ENCODE data around the gene COA6. TPM values are rescaled to one million over a fixed set of nuclear protein-coding genes. Genes with fewer than 3 reads are reported as not detected.
"Not testable (repeated sequence)": the region's sequence is repeated elsewhere in the genome, so short reads cannot be mapped to it uniquely, and the experiment has no call there.

COA6 gene
- total and polyA plus RNA-seq, 2 donors: 40.5 to 64.3 TPM

DNA sequence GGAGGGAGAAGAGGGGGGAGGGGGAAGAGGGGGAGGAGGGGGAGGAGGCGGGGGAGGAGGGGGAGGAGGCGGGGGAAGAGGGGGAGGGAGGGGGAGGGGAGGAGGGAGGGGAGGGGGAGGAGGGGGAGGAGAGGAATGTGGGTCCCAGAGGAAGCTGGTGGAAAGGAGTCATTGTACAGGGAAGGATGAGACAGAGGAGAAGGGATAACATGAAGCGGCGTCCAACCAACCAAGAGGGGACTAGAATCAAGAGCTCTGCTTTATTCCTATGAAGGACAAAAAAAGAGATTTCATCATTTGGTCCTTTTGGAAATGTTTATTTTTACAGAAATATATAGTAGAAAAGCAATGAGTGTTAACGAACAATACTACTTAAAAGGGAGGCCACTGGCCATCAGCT, 24.5 kb downstream of the COA6 start:
- H3K27me3 ChIP-seq (ENCODE audit: control insufficient read depth in 2 of 2, insufficient read depth in 1 of 2, low read length in 1 of 2): no peaks in the 10 kb centered on the region
- no peaks in the 10 kb centered on the region for H3K9me3 ChIP-seq (ENCODE audit: control insufficient read depth in 2 of 2, insufficient read depth in 1 of 2, low read length in 1 of 2)
- peaks cover 5 to 24% of the 10 kb centered on the region in 2 donors for H3K36me3 ChIP-seq (ENCODE audit: control insufficient read depth in 2 of 2, insufficient read depth in 2 of 2, low read length in 1 of 2)
- no peak overlapping the region for H3K4me3 ChIP-seq (ENCODE audit: low read length in 2 of 2)
- H3K27ac ChIP-seq (ENCODE audit: low read depth in 1 of 2, low read length in 1 of 2): no peak overlapping the region
- DNase-seq (ENCODE audit: low read depth in 6 of 9, low spot score in 9 of 9): no peak
- H3K4me1 ChIP-seq (ENCODE audit: control insufficient read depth in 2 of 2, insufficient read depth in 2 of 2, low read length in 2 of 2): peaks cover 0 to 4% of the 10 kb centered on the region in 2 donors
- WGBS: 64% methylated on average over 3 of the region's 5 CpGs

DNA sequence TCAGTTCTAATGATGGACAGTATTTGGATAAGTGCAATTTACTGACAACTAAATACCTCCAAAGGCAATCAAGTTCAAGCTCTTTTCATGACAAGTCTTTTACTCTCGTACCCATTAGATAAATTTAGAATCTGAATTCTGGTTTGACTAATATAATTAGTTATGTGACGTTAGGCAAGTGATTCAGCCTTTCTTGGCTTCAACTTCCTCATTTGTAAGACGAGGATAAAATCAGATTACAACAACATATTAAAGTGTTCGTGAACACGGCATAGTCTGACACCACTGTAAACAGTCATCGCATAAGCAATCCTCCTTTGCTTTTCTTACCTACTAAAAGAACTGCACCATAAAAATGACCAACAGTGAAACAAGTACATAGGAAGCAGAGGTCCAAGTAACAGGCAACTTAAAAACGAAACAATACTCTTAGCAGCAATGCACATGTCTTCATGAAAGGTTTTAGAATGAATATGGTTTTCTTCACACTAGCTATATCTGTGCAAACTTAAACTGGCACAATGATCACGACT, 25.7 kb downstream of the COA6 start:
- Histone ChIP-seq H3K27me3 (ENCODE audit: control insufficient read depth in 2 of 2, insufficient read depth in 1 of 2, low read length in 1 of 2) (no peaks in the 10 kb centered on the region), H3K27ac (ENCODE audit: low read depth in 1 of 2, low read length in 1 of 2) (no peak overlapping the region), H3K4me1 (ENCODE audit: control insufficient read depth in 2 of 2, insufficient read depth in 2 of 2, low read length in 2 of 2) (peaks cover 0 to 4% of the 10 kb centered on the region in 2 donors), H3K4me3 (ENCODE audit: low read length in 2 of 2) (no peak overlapping the region), H3K9me3 (ENCODE audit: control insufficient read depth in 2 of 2, insufficient read depth in 1 of 2, low read length in 1 of 2) (no peaks in the 10 kb centered on the region), H3K36me3 (ENCODE audit: control insufficient read depth in 2 of 2, insufficient read depth in 2 of 2, low read length in 1 of 2) (peaks cover 0 to 18% of the 10 kb centered on the region in 2 donors)
- peak in 1 of 9 donors; percentile 7 for DNase-seq (ENCODE audit: low read depth in 6 of 9, low spot score in 9 of 9)
- 27% methylated on average over 8 of the region's 8 CpGs for WGBS

DNA sequence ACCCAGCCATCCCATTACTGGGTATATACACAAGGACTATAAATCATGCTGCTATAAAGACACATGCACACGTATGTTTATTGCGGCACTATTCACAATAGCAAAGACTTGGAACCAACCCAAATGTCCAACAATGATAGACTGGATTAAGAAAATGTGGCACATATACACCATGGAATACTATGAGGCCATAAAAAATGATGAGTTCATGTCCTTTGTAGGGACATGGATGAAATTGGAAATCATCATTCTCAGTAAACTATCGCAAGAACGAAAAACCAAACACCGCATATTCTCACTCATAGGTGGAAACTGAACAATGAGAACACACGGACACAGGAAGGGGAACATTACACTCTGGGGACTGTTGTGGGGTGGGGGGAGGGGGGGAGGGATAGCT, 26.3 kb downstream of the COA6 start:
- not testable (repeated sequence) for H3K27me3 ChIP-seq (ENCODE audit: control insufficient read depth in 2 of 2, insufficient read depth in 1 of 2, low read length in 1 of 2); H3K27ac ChIP-seq (ENCODE audit: low read depth in 1 of 2, low read length in 1 of 2); H3K9me3 ChIP-seq (ENCODE audit: control insufficient read depth in 2 of 2, insufficient read depth in 1 of 2, low read length in 1 of 2); DNase-seq (ENCODE audit: low read depth in 6 of 9, low spot score in 9 of 9); H3K4me1 ChIP-seq (ENCODE audit: control insufficient read depth in 2 of 2, insufficient read depth in 2 of 2, low read length in 2 of 2); H3K4me3 ChIP-seq (ENCODE audit: low read length in 2 of 2)
- WGBS: 96% methylated on average over 6 of the region's 6 CpGs
- H3K36me3 ChIP-seq (ENCODE audit: control insufficient read depth in 2 of 2, insufficient read depth in 2 of 2, low read length in 1 of 2): peaks cover 0 to 14% of the 10 kb centered on the region in 2 donors

GRCh38 chr1:234400773-234401172, 27.5 kb downstream of the COA6 start:
- DNase-seq (ENCODE audit: low read depth in 6 of 9, low spot score in 9 of 9): peak in 4 of 9 donors; percentile 6 to 52 (median 14)
- Histone ChIP-seq H3K27ac (ENCODE audit: low read depth in 1 of 2, low read length in 1 of 2) (peak overlapping the region in 1 of 2 donors; percentile 32), H3K36me3 (ENCODE audit: control insufficient read depth in 2 of 2, insufficient read depth in 2 of 2, low read length in 1 of 2) (peaks cover 0 to 17% of the 10 kb centered on the region in 2 donors), H3K9me3 (ENCODE audit: control insufficient read depth in 2 of 2, insufficient read depth in 1 of 2, low read length in 1 of 2) (no peaks in the 10 kb centered on the region), H3K4me1 (ENCODE audit: control insufficient read depth in 2 of 2, insufficient read depth in 2 of 2, low read length in 2 of 2) (peaks cover 0 to 4% of the 10 kb centered on the region in 2 donors), H3K4me3 (ENCODE audit: low read length in 2 of 2) (no peak overlapping the region), H3K27me3 (ENCODE audit: control insufficient read depth in 2 of 2, insufficient read depth in 1 of 2, low read length in 1 of 2) (no peaks in the 10 kb centered on the region)

GRCh38 chr1:234401658-234402057, 28.4 kb downstream of the COA6 start:
- H3K9me3 ChIP-seq (ENCODE audit: control insufficient read depth in 2 of 2, insufficient read depth in 1 of 2, low read length in 1 of 2): no peaks in the 10 kb centered on the region
- H3K27ac ChIP-seq (ENCODE audit: low read depth in 1 of 2, low read length in 1 of 2): no peak overlapping the region

DNA sequence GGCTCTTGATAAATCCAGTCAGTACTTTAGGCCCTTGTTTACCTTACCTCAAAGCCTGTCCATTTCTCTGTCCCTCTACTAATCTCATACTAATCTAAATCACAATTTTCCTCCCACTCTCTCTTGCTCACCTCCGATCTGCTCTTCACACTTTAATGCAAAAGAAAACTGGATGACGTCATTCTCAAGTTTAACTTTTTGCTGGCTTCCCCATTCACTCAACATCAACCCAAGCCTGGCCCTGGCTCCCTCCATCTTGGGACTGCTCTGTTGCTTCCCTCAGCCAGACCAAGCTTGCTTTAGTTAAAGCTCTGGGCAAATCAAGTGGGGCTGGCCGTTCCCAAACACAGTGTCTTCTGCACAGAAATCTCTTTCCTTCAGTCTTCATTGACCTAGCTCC, 29.7 kb downstream of the COA6 start:
- Histone ChIP-seq H3K4me1 (ENCODE audit: control insufficient read depth in 2 of 2, insufficient read depth in 2 of 2, low read length in 2 of 2) (peaks cover 0 to 4% of the 10 kb centered on the region in 2 donors), H3K36me3 (ENCODE audit: control insufficient read depth in 2 of 2, insufficient read depth in 2 of 2, low read length in 1 of 2) (peaks cover 0 to 16% of the 10 kb centered on the region in 2 donors), H3K9me3 (ENCODE audit: control insufficient read depth in 2 of 2, insufficient read depth in 1 of 2, low read length in 1 of 2) (no peaks in the 10 kb centered on the region), H3K27me3 (ENCODE audit: control insufficient read depth in 2 of 2, insufficient read depth in 1 of 2, low read length in 1 of 2) (no peaks in the 10 kb centered on the region), H3K4me3 (ENCODE audit: low read length in 2 of 2) (no peak overlapping the region), H3K27ac (ENCODE audit: low read depth in 1 of 2, low read length in 1 of 2) (no peak overlapping the region)
- DNase-seq (ENCODE audit: low read depth in 6 of 9, low spot score in 9 of 9): no peak
- 95% methylated on average over 3 of the region's 3 CpGs for WGBS

More at GRCh38 chr1:234401658-234402057, 28.4 kb downstream of the COA6 start:
- WGBS: 98% methylated on average over 3 of the region's 3 CpGs
- peak in 1 of 9 donors; percentile 6 for DNase-seq (ENCODE audit: low read depth in 6 of 9, low spot score in 9 of 9)
- Histone ChIP-seq H3K4me3 (ENCODE audit: low read length in 2 of 2) (no peak overlapping the region), H3K27me3 (ENCODE audit: control insufficient read depth in 2 of 2, insufficient read depth in 1 of 2, low read length in 1 of 2) (no peaks in the 10 kb centered on the region), H3K4me1 (ENCODE audit: control insufficient read depth in 2 of 2, insufficient read depth in 2 of 2, low read length in 2 of 2) (peaks cover 0 to 4% of the 10 kb centered on the region in 2 donors), H3K36me3 (ENCODE audit: control insufficient read depth in 2 of 2, insufficient read depth in 2 of 2, low read length in 1 of 2) (peaks cover 0 to 16% of the 10 kb centered on the region in 2 donors)

DNA sequence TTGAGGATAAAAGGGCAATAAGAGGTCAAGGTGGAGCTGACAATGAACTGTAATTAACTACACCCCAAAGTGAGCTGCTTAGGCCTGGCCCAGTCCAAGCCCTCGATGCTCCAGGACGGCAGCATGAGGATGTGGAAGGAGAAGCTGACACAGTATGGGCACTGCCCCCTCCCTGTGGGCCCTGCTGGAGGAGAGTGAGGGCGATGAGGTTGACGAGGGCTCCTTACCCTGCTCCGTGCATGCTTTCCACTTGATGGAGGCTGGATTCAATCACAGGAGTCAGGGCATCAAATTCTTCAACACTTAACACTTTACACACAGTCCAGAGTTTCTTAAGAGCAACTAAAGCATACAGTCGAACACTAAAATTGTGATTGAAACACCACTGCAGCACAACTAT, 32.4 kb downstream of the COA6 start:
- Histone ChIP-seq H3K4me1 (ENCODE audit: control insufficient read depth in 2 of 2, insufficient read depth in 2 of 2, low read length in 2 of 2) (peaks cover 0 to 4% of the 10 kb centered on the region in 2 donors), H3K27me3 (ENCODE audit: control insufficient read depth in 2 of 2, insufficient read depth in 1 of 2, low read length in 1 of 2) (no peaks in the 10 kb centered on the region), H3K27ac (ENCODE audit: low read depth in 1 of 2, low read length in 1 of 2) (peak overlapping the region in 1 of 2 donors; percentile 25), H3K9me3 (ENCODE audit: control insufficient read depth in 2 of 2, insufficient read depth in 1 of 2, low read length in 1 of 2) (no peaks in the 10 kb centered on the region), H3K36me3 (ENCODE audit: control insufficient read depth in 2 of 2, insufficient read depth in 2 of 2, low read length in 1 of 2) (peaks cover 0 to 14% of the 10 kb centered on the region in 2 donors), H3K4me3 (ENCODE audit: low read length in 2 of 2) (no peak overlapping the region)
- 96% methylated on average over 6 of the region's 6 CpGs for WGBS
- DNase-seq (ENCODE audit: low read depth in 6 of 9, low spot score in 9 of 9): no peak

DNA sequence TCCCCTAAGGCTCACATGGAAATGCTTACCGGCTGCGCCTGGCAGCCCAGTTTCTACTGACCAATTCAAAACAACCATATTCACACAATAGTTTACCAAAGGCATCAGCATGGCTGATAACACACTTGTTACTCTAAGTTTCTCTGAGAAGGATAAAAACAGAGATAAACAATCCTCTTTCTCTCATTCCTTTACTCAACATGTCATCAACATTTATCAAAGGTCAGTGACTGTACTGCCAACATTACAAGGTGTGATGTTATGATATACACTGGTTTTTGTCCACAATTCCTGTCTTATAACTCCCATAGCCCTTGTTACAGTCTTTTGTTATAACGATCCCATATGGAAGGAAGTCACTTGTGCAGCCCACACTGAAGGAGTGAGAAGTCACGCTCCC, 33.6 kb downstream of the COA6 start:
- no peak overlapping the region for H3K4me3 ChIP-seq (ENCODE audit: low read length in 2 of 2)
- H3K27ac ChIP-seq (ENCODE audit: low read depth in 1 of 2, low read length in 1 of 2): no peak overlapping the region
- H3K27me3 ChIP-seq (ENCODE audit: control insufficient read depth in 2 of 2, insufficient read depth in 1 of 2, low read length in 1 of 2): no peaks in the 10 kb centered on the region
- peaks cover 0 to 16% of the 10 kb centered on the region in 2 donors for H3K36me3 ChIP-seq (ENCODE audit: control insufficient read depth in 2 of 2, insufficient read depth in 2 of 2, low read length in 1 of 2)
- 97% methylated on average over 4 of the region's 4 CpGs for WGBS
- no peaks in the 10 kb centered on the region for H3K9me3 ChIP-seq (ENCODE audit: control insufficient read depth in 2 of 2, insufficient read depth in 1 of 2, low read length in 1 of 2)
- peaks cover 0 to under 1% of the 10 kb centered on the region in 2 donors for H3K4me1 ChIP-seq (ENCODE audit: control insufficient read depth in 2 of 2, insufficient read depth in 2 of 2, low read length in 2 of 2)
- no peak for DNase-seq (ENCODE audit: low read depth in 6 of 9, low spot score in 9 of 9)

DNA sequence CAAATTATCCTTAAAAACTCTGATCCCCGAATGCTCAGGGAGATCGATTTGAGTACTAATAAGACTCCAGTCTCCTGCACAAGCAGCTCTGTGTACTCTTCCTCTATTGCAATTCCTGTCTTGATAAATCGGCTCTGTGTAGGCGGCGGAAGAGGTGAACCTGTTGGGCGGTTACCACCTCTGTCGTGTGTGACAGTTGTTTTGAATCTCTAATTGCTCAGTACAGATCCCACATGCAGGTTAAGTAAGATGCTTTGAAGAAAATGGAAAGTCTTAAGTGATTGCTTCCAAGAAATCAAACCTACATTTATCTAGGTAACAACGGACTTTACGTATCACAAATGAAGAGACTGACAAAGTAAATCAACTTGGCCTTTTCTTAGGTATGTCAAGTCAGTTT, 35.5 kb downstream of the COA6 start:
- Histone ChIP-seq H3K9me3 (ENCODE audit: control insufficient read depth in 2 of 2, insufficient read depth in 1 of 2, low read length in 1 of 2) (no peaks in the 10 kb centered on the region), H3K4me1 (ENCODE audit: control insufficient read depth in 2 of 2, insufficient read depth in 2 of 2, low read length in 2 of 2) (no peaks in the 10 kb centered on the region), H3K27ac (ENCODE audit: low read depth in 1 of 2, low read length in 1 of 2) (no peak overlapping the region), H3K36me3 (ENCODE audit: control insufficient read depth in 2 of 2, insufficient read depth in 2 of 2, low read length in 1 of 2) (peaks cover 3 to 28% of the 10 kb centered on the region in 2 donors), H3K27me3 (ENCODE audit: control insufficient read depth in 2 of 2, insufficient read depth in 1 of 2, low read length in 1 of 2) (no peaks in the 10 kb centered on the region), H3K4me3 (ENCODE audit: low read length in 2 of 2) (no peak overlapping the region)
- 97% methylated on average over 9 of the region's 9 CpGs for WGBS
- DNase-seq (ENCODE audit: low read depth in 6 of 9, low spot score in 9 of 9): peak in 3 of 9 donors; percentile 6 to 50 (median 21)

Data from thymus (tissue), 11 donors.